Muscle layer of duodenum (tissue), 2 donors: Measurements from ENCODE around the gene COL4A1.

ENCODE experiments used
- H3K27ac ChIP-seq: one replicate; pipeline ENCODE4 v1.7.0; 2013; ENCODE audit warnings: mild to moderate bottlenecking, low read length
- H3K27me3 ChIP-seq: one replicate; pipeline ENCODE4 v1.7.0; 2013; ENCODE audit warnings: low read depth, mild to moderate bottlenecking, control low read depth, low read length
- H3K36me3 ChIP-seq, 2 donors: one replicate each; pipeline ENCODE4 v1.7.0; 2013; ENCODE audit warnings: low read length in 2 of 2, control low read depth in 1 of 2, mild to moderate bottlenecking in 1 of 2; ENCODE audit not compliant: insufficient read depth in 2 of 2, control insufficient read depth in 1 of 2
- H3K4me1 ChIP-seq, 2 donors: one replicate each; pipeline ENCODE4 v1.7.0; 2013; ENCODE audit warnings: low read length in 2 of 2, mild to moderate bottlenecking in 2 of 2, control low read depth in 1 of 2, moderate library complexity in 1 of 2; ENCODE audit not compliant: insufficient read depth in 2 of 2, control insufficient read depth in 1 of 2
- H3K4me3 ChIP-seq, 2 donors: one replicate each; pipeline ENCODE4 v1.7.0; 2013; ENCODE audit warnings: low read length in 2 of 2, low read depth in 1 of 2, mild to moderate bottlenecking in 1 of 2
- H3K9me3 ChIP-seq, 2 donors: one replicate each; pipeline ENCODE4 v1.7.0; 2013; ENCODE audit warnings: low read length in 2 of 2, control low read depth in 1 of 2, mild to moderate bottlenecking in 1 of 2; ENCODE audit not compliant: control insufficient read depth in 1 of 2
- donor health status: healthy.

COL4A1 gene

GRCh38 chr13:110286833-110287819, 19.8 kb downstream of the COL4A1 start:
- Histone ChIP-seq H3K4me3 (no peak overlapping the region), H3K27me3 (no peaks in the 10 kb centered on the region), H3K4me1 (peaks cover 3 to 53% of the 10 kb centered on the region in 2 donors), H3K36me3 (peaks cover 0 to 4% of the 10 kb centered on the region in 2 donors), H3K9me3 (no peaks in the 10 kb centered on the region), H3K27ac (no peak overlapping the region)

DNA sequence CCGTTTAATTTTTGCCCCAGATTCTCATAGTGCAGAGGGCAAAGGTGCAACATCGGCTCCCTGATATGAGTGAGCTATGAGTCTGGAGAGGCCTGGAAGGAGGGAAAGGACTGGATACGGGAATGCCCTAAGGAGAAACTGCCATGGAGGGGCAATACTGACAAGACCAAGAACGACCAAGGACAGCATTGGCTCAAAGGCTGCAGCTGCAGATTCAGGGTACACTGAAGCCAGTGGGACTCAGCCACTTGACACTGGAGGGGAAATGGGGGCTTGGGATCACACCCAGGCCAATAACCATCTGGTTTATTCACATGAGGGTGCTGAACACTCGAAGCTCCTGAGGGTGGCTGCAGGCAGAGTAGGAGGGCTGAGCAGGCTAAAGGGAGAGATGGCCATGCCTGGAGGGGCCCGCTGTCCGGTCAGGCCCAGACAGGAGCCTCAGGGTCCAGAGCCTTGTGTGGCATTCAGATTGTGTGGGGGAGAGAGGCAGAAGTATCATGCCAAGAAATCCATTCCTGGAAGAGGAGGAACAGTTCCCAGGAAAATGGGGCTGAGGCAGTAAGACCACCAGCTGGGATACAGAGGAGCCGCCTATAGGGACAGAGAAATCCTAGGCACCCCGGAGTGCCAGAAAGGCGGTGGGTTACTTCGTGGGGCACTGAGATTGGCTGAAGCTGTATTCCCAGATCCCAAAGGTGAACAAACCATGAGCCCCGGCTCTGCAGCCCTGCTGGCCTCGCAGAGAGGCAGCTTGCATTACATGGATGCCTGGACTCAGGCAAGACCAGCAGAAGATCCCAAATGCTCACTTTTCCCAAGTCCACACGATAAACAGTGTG, 20.7 kb downstream of the COL4A1 start:
- Histone ChIP-seq H3K36me3 (peaks cover 0 to 4% of the 10 kb centered on the region in 2 donors), H3K4me1 (peaks cover 3 to 49% of the 10 kb centered on the region in 2 donors), H3K27ac (no peak overlapping the region), H3K27me3 (no peaks in the 10 kb centered on the region), H3K4me3 (no peak overlapping the region), H3K9me3 (no peaks in the 10 kb centered on the region)

- Histone ChIP-seq H3K4me1 (peaks cover 3 to 61% of the 10 kb centered on the region in 2 donors), H3K4me3 (no peak overlapping the region), H3K27me3 (no peaks in the 10 kb centered on the region), H3K9me3 (no peaks in the 10 kb centered on the region), H3K36me3 (peaks cover 0 to 4% of the 10 kb centered on the region in 2 donors), H3K27ac (no peak overlapping the region)
Measured at GRCh38 chr13:110284779-110285484, 22.0 kb downstream of the COL4A1 start.

DNA sequence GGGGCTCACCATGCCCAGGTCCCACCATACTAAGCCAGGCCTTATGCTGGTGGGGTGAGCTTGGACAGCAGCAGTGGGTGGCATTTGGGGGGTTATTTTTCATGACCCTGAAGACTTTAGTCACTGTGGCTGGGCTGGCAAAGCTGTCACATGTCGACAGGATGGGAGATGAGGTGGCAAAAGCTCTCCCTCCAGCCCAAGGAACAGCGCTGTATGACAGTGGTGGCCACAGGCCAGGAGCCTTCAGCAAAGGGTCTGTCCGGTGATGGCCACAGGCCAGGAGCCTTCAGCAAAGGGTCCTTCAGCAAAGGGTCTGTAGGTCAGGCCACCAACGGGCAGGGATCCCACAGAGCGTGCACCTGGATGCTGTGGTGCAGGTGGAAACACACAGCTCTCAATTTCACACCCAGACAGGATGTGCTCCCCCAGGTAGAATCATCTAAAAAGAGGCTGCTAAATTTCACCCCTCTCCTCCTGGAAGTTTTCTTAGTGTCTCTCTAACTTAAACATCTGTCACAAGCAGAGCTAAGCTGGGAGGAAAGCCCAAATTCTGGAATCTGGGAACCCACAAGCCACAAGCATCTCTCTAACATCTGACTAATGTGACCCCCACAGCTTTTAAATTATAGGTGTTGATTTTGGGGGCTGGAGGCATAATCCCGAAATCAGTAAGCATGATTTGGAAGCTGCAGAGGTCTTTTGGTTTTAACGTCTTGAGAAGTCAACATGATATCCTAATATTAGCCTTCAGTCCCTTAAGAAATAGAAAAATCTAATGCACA, 23.0 kb downstream of the COL4A1 start:
- Histone ChIP-seq H3K36me3 (peaks cover 0 to 1% of the 10 kb centered on the region in 2 donors), H3K27ac (no peak overlapping the region), H3K9me3 (no peaks in the 10 kb centered on the region), H3K4me1 (peaks cover 3 to 69% of the 10 kb centered on the region in 2 donors), H3K27me3 (no peaks in the 10 kb centered on the region), H3K4me3 (no peak overlapping the region)

GRCh38 chr13:110282316-110282841, 24.6 kb downstream of the COL4A1 start:
- Histone ChIP-seq H3K4me1 (peaks cover 8 to 66% of the 10 kb centered on the region in 2 donors), H3K27ac (no peak overlapping the region), H3K27me3 (no peaks in the 10 kb centered on the region), H3K4me3 (no peak overlapping the region), H3K9me3 (no peaks in the 10 kb centered on the region), H3K36me3 (no peaks in the 10 kb centered on the region)

- H3K9me3 ChIP-seq = no peaks in the 10 kb centered on the region
- H3K36me3 ChIP-seq = no peaks in the 10 kb centered on the region
- H3K27me3 ChIP-seq = no peaks in the 10 kb centered on the region
- H3K4me1 ChIP-seq = peaks cover 8 to 60% of the 10 kb centered on the region in 2 donors
- H3K4me3 ChIP-seq = no peak overlapping the region
- H3K27ac ChIP-seq = peak overlapping the region; percentile 9
Measured at GRCh38 chr13:110281736-110282135, 25.2 kb downstream of the COL4A1 start.

GRCh38 chr13:110280985-110281688, 25.8 kb downstream of the COL4A1 start:
- Histone ChIP-seq H3K36me3 (no peaks in the 10 kb centered on the region), H3K9me3 (no peaks in the 10 kb centered on the region), H3K4me3 (no peak overlapping the region), H3K27ac (peak overlapping the region; percentile 17), H3K4me1 (peaks cover 5 to 60% of the 10 kb centered on the region in 2 donors), H3K27me3 (no peaks in the 10 kb centered on the region)

DNA sequence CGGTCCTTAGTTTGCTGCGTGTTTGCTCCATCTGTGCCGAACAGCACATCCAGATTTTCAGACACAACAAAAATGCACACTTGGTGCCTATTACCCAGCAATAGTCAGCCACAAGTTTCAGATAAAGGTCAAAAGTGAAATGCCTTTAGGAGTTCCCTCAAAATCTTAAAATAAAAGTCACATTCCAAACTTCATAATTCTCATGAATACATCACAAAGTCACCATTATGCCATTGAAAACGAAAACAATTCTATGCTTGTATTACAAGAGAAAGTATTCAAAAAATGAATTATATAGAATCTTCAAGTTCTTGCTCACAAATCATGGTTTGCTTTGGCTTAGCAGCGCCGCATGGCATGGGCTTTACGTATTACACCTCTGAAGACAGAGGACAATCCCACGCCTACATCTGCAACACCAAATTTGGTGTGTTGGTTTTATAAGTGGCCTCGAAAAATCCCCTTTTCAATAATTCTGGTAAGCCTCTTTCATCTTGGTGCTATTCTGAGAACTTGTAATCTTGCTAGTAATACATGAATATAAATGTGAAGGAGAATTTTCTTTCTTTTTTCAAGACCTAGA, 26.6 kb downstream of the COL4A1 start:
- Histone ChIP-seq H3K9me3 (no peaks in the 10 kb centered on the region), H3K27me3 (no peaks in the 10 kb centered on the region), H3K4me1 (peaks cover 5 to 59% of the 10 kb centered on the region in 2 donors), H3K27ac (peak overlapping the region; percentile 17), H3K36me3 (no peaks in the 10 kb centered on the region), H3K4me3 (no peak overlapping the region)

DNA sequence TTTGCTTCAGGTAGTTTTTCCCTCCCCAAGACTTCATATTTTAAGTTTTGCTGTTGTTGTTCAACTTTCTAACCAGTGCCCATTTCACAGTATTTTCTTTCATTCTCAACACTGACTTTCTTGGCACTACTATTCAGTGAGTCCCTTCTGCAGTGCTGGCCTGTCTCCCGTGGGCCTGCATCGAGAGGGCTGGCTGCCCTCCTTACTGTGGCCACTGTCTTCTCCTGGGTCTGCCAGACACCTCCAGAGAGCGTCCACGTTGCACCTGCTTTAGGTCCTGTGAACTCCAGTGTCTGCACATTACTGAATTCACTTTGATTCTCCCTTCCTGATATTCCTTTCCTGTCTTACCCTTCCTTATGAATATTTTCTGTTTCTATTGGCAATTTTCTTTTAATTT, 27.3 kb downstream of the COL4A1 start:
- Histone ChIP-seq H3K27ac (peak overlapping the region; percentile 17), H3K27me3 (no peaks in the 10 kb centered on the region), H3K4me3 (no peak overlapping the region), H3K9me3 (no peaks in the 10 kb centered on the region), H3K4me1 (peaks cover 5 to 63% of the 10 kb centered on the region in 2 donors), H3K36me3 (no peaks in the 10 kb centered on the region)
